Prostate gland (tissue), 2 donors: ENCODE measurements around the gene WDR86.

Experiments used
- POLR2A ChIP-seq: fragments of 450-650 bp; IDR thresholded peaks from one replicate; pipeline ENCODE4 v1.6.1; 2016; ENCODE audit warnings: antibody characterized with exemption, mild to moderate bottlenecking
- TF ChIP-seq, protein P1 (sequence below), 4 experiments: fragments of 200-600 bp in 2 of 4; fragments of 450-650 bp in 2 of 4; sonication (generic) in 2 of 4; IDR thresholded peaks; 1 replicate in 3 of 4; 2 replicates in 1 of 4; pipeline ENCODE4 v1.5.1; 2016 to 2019; ENCODE audit warnings: antibody characterized with exemption in 4 of 4, mild to moderate bottlenecking in 2 of 4, moderate library complexity in 2 of 4

DNA sequence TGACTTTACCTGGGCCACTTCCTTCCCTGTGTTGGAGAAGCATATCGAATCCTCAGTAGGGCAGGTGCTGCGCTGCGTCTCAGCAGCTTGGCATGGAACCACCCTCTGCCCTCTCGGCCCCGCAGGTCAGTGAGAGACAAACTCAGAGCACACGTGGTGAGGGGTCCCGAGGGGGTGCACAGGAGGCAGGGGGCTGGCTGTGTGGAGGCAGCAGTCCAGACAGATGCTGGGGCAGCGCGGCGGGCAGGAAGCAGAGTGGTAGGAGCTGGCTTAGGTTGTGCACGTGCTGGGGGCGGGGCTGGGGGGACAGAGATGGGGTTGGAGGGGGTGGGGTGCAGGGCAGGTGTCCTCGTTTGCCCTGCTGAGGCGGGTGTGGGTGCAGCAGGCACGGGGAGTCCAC lies 35.1 kb downstream of the WDR86 start:
- TF ChIP-seq, protein P1, sequence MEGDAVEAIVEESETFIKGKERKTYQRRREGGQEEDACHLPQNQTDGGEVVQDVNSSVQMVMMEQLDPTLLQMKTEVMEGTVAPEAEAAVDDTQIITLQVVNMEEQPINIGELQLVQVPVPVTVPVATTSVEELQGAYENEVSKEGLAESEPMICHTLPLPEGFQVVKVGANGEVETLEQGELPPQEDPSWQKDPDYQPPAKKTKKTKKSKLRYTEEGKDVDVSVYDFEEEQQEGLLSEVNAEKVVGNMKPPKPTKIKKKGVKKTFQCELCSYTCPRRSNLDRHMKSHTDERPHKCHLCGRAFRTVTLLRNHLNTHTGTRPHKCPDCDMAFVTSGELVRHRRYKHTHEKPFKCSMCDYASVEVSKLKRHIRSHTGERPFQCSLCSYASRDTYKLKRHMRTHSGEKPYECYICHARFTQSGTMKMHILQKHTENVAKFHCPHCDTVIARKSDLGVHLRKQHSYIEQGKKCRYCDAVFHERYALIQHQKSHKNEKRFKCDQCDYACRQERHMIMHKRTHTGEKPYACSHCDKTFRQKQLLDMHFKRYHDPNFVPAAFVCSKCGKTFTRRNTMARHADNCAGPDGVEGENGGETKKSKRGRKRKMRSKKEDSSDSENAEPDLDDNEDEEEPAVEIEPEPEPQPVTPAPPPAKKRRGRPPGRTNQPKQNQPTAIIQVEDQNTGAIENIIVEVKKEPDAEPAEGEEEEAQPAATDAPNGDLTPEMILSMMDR (IDR thresholded peaks at IDR 0.05): no peak
- TF ChIP-seq POLR2A: no peak
